Chondrocyte (in vitro differentiated cells): ENCODE results near the gene MAST2. TPM values are rescaled to one million over a fixed set of nuclear protein-coding genes. Genes with fewer than 3 reads are reported as not detected.

Source experiments
- DNase-seq: peaks from one replicate; pipeline ENCODE4 v3.0.0; 2021; ENCODE audit warnings: mixed read lengths, low spot score
- H3K27ac Mint-ChIP-seq: one replicate; pipeline ENCODE4 v1.8.0; 2021; ENCODE audit warnings: mild to moderate bottlenecking, moderate library complexity, mixed read lengths; ENCODE audit not compliant: unreplicated experiment
- H3K27me3 Mint-ChIP-seq: 2 replicates; pipeline ENCODE4 v1.8.0; 2021; ENCODE audit warnings: low read depth, mixed read lengths
- H3K36me3 Mint-ChIP-seq: 2 replicates; pipeline ENCODE4 v1.8.0; 2021; ENCODE audit warnings: low read depth, mixed read lengths
- H3K4me1 Mint-ChIP-seq: 2 replicates; pipeline ENCODE4 v1.8.0; 2021; ENCODE audit warnings: low read depth, mild to moderate bottlenecking, mixed read lengths
- H3K4me3 Mint-ChIP-seq: one replicate; pipeline ENCODE4 v1.8.0; 2021; ENCODE audit warnings: mild to moderate bottlenecking, moderate library complexity, mixed read lengths; ENCODE audit not compliant: unreplicated experiment
- H3K9me3 Mint-ChIP-seq: 2 replicates; pipeline ENCODE4 v1.8.0; 2021; ENCODE audit warnings: low read depth, mixed read lengths
- total RNA-seq: library from RNA; stranded (reverse); gene quantifications from 3 replicates; pipeline ENCODE4 v1.2.1, GENCODE V29; 2021
- TF ChIP-seq, protein P1 (sequence below): fragments of 200-600 bp; sonication (generic); IDR thresholded peaks from 2 replicates; pipeline ENCODE4 v1.5.0; 2021; ENCODE audit warnings: antibody characterized with exemption, mild to moderate bottlenecking, moderate library complexity

The MAST2 gene
- total RNA-seq, 1 donor from 2014 or later = 53.2 TPM

DNA sequence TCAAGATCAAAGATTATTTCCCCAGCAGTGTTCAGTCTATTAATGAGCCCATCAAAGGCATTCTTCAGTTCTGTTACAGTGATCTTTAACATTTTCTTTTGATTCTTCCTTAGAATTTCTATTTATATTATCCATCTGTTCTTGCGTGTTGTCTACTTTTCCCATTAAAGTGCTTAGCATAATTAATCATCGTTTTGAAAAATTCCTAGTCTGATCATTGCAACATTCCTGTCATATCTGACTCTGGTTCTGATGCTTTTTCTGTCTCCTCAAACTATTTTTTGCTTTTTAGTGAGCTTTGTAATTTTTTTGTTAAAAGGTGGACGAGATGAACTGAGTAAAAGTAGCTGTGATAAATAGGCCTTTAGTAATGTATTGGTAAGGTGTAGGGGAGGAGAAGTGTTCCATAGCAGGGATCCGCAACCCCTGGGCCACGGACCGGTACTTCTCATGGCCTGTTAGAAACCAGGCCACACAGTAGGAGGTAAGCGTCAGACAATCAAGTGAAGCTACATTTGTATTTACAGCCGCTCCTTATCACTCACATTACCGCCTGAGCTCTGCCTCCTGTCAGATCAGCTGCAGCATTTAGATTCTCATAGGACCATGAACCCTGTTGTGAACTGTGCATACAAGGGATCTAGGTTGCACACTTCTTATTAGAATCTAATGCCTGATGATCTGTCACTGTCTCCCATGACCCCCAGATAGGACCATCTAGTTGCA is 165.7 kb downstream of the MAST2 start:
- Mint-ChIP-seq H3K4me3 (no peak overlapping the region), H3K27ac (no peak overlapping the region), H3K9me3 (no peaks in the 10 kb centered on the region)

DNA sequence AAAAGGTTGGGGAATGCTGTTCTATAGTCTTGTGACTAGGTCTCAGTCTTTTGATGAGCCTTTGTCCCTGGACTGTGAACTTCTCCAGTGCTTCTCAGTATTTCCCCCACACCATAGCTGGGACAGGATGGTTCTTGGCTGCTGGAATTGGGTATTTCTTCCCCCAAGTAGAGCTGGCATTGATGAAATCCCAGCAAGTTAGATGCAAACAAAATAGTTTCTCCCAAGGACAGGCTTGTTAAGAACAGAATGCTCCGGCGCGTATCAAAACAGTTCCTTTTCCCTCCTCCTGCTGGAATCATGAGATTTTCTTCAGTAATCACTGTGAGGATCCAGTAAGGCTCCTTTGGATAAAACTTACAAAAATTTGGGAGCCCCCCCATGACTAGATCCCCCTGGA is 166.5 kb downstream of the MAST2 start:
- peaks cover 1% of the 10 kb centered on the region for H3K36me3 Mint-ChIP-seq
- DNase-seq = no peak
- H3K4me3 Mint-ChIP-seq = no peak overlapping the region
- no peaks in the 10 kb centered on the region for H3K27me3 Mint-ChIP-seq
- TF ChIP-seq, protein P1, sequence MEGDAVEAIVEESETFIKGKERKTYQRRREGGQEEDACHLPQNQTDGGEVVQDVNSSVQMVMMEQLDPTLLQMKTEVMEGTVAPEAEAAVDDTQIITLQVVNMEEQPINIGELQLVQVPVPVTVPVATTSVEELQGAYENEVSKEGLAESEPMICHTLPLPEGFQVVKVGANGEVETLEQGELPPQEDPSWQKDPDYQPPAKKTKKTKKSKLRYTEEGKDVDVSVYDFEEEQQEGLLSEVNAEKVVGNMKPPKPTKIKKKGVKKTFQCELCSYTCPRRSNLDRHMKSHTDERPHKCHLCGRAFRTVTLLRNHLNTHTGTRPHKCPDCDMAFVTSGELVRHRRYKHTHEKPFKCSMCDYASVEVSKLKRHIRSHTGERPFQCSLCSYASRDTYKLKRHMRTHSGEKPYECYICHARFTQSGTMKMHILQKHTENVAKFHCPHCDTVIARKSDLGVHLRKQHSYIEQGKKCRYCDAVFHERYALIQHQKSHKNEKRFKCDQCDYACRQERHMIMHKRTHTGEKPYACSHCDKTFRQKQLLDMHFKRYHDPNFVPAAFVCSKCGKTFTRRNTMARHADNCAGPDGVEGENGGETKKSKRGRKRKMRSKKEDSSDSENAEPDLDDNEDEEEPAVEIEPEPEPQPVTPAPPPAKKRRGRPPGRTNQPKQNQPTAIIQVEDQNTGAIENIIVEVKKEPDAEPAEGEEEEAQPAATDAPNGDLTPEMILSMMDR = no peak
- H3K9me3 Mint-ChIP-seq = no peaks in the 10 kb centered on the region
- H3K4me1 Mint-ChIP-seq = peaks cover 16% of the 10 kb centered on the region
- no peak overlapping the region for H3K27ac Mint-ChIP-seq

More for the DNA sequence above, 165.7 kb downstream of the MAST2 start:
- Mint-ChIP-seq H3K27me3 (no peaks in the 10 kb centered on the region), H3K4me1 (peaks cover 16% of the 10 kb centered on the region), H3K36me3 (peaks cover 3% of the 10 kb centered on the region)
- no peak for DNase-seq
- TF ChIP-seq, protein P1 = no peak

DNA sequence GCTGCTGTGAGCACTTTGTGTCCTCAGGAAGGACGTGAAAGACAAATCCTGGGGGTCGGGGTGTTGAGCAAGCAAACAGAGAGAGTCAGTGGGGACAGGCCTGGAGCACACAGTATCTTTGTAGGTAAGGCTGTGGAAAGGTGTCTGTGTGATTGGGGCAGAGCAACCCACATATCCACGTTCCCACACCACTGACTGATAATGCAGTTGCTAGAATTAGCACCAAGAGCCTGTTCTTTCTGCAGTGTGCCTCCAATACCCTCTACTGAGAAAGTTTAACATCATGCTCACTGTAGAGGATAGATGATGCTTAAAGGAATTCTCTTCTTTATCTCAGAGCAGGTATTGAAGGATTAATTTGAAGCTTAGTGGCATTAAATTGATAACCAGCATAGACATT is 167.9 kb downstream of the MAST2 start:
- no peak for DNase-seq
- Mint-ChIP-seq H3K4me3 (no peak overlapping the region), H3K36me3 (peaks cover 1% of the 10 kb centered on the region), H3K27ac (no peak overlapping the region), H3K4me1 (peaks cover 16% of the 10 kb centered on the region), H3K9me3 (no peaks in the 10 kb centered on the region), H3K27me3 (no peaks in the 10 kb centered on the region)
- TF ChIP-seq, protein P1 = no peak

DNA sequence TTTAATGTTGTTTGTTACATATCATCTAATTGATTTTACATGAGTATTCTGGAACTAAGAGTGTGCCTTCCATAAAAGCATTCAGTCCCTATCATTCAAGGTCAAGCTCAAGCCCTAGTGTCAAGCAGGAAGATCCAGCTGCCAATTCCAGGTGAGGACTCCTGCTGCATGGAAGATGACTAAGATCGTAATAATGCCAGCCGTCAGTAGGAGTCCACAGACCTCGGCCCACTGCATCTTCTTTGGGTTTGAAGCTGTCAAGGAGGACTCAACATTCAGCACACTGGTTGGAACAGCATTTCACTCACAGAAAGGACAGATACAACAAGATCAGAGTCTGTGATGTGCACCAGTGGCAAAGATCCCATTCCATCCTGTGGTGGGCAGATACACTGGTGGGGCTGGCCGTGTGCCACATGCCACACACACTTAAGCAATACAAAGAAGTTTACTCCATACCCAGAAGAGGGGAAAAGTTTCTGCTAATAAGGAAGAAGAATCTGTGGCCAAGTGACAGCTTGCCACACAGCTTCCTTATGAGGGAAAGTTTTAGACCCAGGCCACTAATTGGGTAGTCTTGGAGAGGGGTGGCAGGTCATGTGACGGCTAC is 168.6 kb downstream of the MAST2 start:
- no peak overlapping the region for H3K27ac Mint-ChIP-seq
- H3K27me3 Mint-ChIP-seq = no peaks in the 10 kb centered on the region
- TF ChIP-seq, protein P1 = no peak
- peaks cover 1% of the 10 kb centered on the region for H3K36me3 Mint-ChIP-seq
- DNase-seq = no peak
- no peak overlapping the region for H3K4me3 Mint-ChIP-seq
- H3K9me3 Mint-ChIP-seq = no peaks in the 10 kb centered on the region
- H3K4me1 Mint-ChIP-seq = peaks cover 16% of the 10 kb centered on the region

DNA sequence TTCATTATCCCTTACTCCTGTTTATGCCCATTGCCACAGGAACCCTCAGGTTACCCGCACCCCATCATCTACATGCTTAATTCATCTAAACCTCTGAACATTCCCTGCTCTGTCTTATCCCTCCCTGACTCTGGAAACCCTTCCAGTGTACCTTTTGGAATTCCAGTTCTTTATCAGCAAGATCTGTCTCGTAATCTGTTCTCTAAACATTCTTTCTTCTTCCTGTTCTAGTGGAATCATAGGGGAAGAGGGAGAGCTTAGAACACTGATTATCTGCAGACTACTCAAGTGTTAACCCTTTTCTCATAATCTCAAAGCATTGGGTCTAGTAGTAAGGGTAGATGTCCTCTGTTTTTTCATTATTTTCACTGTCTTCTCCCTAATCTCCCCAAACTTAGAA is 169.2 kb downstream of the MAST2 start:
- no peak for DNase-seq
- Mint-ChIP-seq H3K27ac (no peak overlapping the region), H3K27me3 (no peaks in the 10 kb centered on the region), H3K9me3 (no peaks in the 10 kb centered on the region), H3K36me3 (peaks cover 1% of the 10 kb centered on the region), H3K4me3 (no peak overlapping the region), H3K4me1 (peaks cover 16% of the 10 kb centered on the region)
- TF ChIP-seq, protein P1 = no peak
